ENCODE measurements around the gene ATG2B.

The ATG2B gene

DNA sequence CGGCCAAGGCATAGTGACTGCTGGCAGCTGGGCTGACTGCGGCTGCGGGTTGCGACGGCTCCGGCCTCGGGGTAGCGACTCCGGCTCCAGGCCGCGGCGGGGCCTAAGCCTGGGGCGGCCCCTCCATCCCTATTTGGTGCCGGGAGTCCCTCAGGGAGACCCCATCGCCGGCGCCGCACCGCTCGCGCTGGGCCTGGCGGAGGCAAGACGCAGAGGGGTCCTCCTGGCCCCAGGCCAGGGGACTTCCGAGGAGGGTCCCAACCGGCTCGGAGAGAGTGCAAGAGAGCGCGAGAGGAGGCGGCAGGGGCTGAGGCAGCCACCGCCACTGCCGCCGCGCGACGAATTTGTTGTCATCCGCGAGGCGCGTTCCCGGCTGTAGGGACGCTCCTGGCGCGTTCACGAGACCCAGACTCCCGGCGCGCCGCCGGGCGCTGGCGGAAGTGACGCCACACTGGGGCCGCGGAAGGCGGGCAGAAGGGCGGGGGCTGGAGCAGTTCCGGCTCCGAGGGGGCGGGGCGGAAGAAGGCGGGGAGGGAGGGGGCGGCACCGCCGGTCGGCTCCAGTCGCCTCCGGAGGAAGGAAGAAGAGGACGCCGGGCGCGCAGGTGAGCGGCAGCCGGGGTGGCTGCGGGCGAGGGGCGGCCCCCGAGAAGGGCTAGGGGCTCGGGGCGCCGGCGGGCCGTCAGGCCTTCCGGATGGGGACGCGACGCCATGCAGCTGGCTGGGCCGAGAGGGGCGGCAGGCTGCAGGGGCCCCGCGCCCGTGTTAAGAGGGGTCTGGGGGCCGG lies at the start of gene ATG2B, which contains the start of gene GSKIP:
Gene ATG2B, minus strand, starts transcription at position 377 of the 786 bp plus-strand sequence. Its CDS starts 365 bp downstream, at position 12.
Gene GSKIP, plus strand, starts transcription at position 562 of the 786 bp plus-strand sequence. CDS start 18,722 bp downstream, outside the sequence.
- peak; percentile 95 for DNase-seq

GRCh38 chr14:96410119-96410518 lies 47.0 kb upstream of the ATG2B start:
- DNase-seq, result no peak

DNA sequence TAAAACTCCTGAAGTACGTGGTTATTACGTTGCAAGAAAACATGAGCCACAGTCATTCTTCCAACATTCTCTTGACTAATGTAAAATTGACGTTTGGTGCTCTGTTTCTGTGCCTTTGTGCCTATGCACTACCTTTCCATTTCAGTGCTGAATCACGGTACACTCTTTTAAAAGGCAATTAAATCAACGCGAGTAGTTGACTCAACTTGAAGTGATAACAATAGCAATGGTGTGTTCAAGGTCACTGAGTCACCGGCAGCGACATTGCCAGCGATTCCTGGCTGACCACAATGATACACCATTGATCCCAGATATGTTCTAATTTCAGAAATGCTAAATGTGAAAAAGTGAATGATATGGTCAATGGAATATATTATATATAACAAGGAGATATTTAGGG lies 46.6 kb upstream of the ATG2B start:
- DNase-seq, result no peak

- DNase-seq, result no peak
Measured at GRCh38 chr14:96408608-96409007, 45.5 kb upstream of the ATG2B start.

- DNase-seq, result no peak
Measured at GRCh38 chr14:96407935-96408570, 44.9 kb upstream of the ATG2B start.

- no peak for DNase-seq
Measured at GRCh38 chr14:96405677-96406076, 42.5 kb upstream of the ATG2B start.

- no peak for DNase-seq
Measured at GRCh38 chr14:96403409-96403808, 40.3 kb upstream of the ATG2B start.

DNA sequence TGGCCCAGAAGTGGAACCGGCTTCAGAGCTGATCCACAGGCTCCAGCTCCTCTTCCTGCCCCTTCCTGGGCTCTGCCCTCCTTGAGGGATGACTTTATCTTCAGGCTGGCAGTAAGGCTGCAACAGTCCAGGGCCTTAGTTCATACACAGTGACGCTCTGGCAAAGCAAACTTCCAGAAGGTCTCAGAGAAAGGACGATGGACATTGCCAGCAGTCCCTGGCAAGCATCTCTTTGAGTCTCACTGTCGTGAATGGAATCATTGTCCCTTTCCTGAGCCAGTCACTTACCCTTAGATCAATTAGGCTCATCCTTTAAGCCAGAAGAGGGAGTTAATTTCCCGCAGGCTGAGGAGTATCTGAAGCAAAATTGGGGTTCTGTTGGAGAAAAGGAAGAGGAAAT lies 37.4 kb upstream of the ATG2B start:
- no peak for DNase-seq

- DNase-seq, result no peak
Measured at GRCh38 chr14:96399405-96399804, 36.3 kb upstream of the ATG2B start.

- DNase-seq, result no peak
Measured at GRCh38 chr14:96398921-96399320, 35.8 kb upstream of the ATG2B start.

DNA sequence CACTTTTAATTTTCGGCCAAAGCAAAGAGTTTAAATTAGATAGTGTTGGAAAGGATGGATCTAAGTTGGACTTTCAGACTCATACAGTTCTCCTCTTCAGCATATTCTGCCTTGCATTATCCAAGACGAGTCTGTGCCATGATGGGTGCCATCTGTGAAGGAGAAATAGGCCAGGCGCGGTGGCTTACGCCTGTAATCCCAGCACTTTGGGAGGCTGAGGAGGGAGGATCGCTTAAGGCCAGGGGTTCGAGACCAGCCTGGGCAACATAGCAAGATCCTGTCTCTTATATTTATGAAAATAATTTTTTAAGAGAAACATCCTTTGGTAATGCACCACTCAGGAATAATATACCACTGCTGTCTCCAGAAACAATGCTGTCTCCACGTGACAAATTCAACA lies 35.3 kb upstream of the ATG2B start:
- no peak for DNase-seq

DNA sequence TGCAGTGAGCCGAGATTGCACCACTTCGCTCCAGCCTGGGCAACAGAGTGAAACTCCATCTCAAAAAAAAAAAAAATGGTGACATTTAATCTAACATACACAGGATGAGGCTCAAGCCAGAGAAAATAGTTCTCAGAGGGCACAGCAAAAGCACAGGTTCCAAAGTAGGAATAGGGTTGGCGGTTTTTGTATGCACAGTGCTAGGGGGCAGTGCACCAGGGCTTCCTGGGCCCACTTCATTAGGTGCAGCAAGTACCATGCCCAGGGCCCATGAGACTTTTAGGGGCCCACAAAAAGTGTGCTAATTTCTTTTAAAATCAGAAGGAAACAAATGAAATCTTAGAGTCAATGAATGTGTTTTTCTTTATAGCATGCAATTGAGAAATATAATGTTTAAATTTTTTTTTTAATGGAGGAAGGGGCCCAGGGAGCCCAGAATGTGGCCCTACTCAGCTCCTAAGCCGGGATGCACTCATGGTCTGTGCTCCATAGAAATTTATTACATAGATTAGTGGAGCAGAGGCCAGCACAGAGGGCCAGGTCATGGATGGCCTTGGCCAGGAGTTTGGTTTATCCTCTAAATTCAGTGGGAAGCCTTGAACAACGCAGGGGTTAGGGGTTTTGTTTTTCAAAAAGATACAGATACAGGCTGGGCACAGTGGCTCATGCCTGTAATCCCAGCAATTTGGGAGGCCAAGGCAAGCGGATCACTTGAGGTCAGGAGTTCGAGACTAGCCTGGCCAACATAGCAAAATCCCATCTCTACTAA lies 31.1 kb upstream of the ATG2B start:
- DNase-seq, result no peak

DNA sequence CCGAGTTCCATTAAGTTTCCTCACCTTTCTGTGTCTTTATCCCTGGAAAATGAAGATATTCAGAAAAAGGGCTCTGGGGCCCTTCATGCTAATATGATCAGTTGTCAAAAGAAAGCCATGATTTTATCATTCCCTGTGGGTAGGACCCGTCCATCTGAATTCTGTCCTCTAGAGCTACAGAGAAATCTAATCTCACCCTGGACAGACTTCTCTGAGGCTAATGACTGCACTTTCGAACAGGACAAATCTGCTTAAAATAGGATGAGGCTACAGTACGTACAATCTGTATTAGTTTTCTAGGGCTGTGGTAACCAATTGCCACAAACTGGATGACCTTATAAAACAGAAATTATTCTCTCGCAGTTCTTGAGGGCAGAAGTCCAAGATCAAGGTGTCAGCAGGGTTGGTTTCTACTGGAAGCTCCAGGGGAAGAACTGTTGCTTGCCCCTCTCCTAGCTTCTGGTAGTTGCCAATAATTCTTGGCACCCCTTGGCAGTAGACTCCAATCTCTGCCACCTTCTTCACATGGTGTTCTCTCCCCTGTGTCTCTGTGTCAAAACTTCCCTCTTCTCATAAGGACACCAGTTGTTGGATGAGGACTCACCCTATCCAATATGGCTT lies 30.0 kb upstream of the ATG2B start:
- DNase-seq, result no peak

DNA sequence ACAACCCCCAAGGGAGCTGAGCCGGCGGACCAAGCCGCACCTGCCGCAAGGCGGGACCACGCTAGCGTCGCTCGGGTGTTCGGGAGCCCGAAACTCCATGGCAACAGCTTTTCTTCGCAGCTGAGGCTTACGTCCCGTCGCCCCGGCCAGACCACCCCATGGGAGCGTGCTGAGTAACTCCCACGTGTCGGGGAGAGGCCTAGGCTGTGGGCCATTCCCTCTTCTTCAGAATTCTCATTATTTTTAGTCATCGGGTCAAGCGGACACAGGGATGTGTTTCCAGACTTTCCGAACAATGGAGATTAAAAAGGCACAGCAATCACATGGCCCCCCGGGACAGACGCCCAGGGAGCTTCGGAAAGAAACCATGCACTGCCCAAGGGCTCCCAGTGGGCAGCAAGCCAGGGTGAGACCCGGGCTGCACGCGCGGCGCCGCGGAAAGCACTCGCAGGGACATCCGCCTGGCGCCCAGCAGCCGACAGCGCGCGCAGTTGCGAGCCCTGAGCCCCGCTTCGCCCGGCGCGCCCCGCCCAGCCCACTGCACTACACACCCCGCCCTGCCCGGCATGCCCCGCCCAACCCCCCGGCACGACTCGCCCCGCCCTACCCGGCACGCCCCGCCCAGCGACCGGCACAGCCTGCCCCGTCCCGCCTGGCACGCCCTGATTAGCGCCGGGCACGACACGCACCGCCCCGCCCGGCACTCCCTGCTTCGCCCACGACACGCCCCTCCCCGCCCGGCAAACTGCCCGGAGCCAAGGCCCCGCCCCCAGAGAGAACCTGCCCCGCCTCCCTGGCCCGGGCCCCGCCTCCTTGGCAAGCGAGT lies 28.4 kb upstream of the ATG2B start:
- DNase-seq, result peak; percentile 94

GRCh38 chr14:96390965-96391292 lies 27.8 kb upstream of the ATG2B start:
- no peak for DNase-seq

DNA sequence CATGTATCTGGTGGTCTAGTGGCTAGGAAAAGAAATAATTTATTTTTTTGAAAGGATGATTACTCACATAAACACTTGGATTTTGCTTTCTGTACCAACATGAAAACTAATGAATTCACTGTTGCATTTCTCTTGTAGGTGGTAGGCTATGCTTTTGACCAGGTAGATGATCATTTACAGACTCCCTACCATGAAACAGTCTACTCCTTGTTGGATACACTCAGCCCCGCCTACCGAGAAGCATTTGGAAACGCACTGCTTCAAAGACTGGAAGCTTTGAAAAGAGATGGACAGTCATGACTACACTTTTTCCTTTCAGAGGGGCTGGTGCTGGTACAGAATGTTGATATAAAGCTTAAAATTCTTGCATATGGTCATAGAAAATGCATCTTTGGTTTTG lies 22.2 kb upstream of the ATG2B start:
- no peak for DNase-seq

DNA sequence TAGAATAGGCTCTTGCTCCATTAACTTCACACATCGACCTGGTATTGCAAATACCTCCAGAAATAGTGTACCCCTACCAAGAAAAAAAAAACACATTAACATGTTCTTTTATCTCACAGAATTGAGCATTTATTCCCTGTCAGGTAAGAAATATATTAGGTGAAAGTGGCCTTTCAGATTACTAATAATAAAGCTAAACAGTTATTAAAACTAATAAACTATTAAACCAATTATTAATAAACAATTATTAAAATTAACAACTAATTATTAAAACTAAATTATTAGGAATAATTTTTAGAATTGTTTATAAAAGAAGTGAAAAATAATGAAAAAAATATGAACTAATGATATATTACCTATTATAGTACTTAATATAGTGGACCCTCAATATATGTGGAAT lies 21.6 kb upstream of the ATG2B start:
- DNase-seq, result no peak

- DNase-seq, result no peak
Measured at GRCh38 chr14:96384053-96384452, 20.9 kb upstream of the ATG2B start.

DNA sequence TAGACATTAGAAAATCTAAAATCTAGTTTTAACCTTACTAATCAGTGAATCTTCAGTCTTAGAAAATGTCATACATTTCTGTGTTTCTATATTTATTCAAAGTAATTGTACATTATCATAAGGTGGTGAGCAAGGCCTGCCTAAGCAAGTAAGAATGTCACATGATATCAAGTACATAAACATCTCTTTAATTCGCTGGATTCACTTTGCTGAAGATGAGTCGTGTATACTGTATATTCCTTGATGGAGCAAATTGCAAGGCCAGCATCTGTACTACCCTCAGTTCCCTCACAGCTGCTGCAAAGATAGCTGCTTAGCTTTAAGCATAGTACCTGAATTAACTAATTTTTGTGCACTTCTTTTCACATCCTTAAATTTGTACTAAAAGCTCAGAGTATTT lies 20.3 kb upstream of the ATG2B start:
- DNase-seq, result no peak

GRCh38 chr14:96380735-96381134 lies 17.6 kb upstream of the ATG2B start:
- no peak for DNase-seq

- DNase-seq, result no peak
Measured at GRCh38 chr14:96376093-96376492, 13.0 kb upstream of the ATG2B start.

DNA sequence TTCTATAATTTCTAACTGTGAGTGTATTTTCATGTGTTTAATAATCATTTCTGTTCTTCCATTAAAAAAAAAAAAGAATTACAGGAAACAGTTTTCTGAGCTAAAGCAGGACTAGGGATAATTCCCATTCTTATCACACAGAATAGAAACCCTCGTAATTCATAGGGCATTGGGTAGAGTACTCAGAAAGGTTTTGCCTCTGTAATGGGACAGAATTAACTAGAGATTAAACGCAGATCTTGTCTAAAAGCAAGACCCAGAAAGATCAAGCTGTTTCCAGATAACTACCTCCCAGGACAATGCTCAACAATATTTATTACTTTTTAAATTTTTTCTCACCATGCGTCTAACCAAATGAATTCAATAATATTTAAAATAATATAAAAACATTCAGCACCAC lies 10.4 kb upstream of the ATG2B start:
- no peak for DNase-seq

All from right hindlimb (tissue), 1 donor.